ENCODE results near the gene DDX49.
A peak's percentile ranks its signal among the peaks of the same experiment; 100 is the strongest.

The DDX49 gene

GRCh38 chr19:18878058-18878797, 41.3 kb upstream of the DDX49 start:
- CTCF ChIA-PET, result interaction anchor here (1.8 kb wide), 1 partner anchor 12 kb away, joined by 5 read pairs; no protein-coding TSS in a partner anchor
- TF ChIP-seq SP1 (IDR thresholded peaks at IDR 0.05), result no peak
- no peak for TF ChIP-seq HDGF (IDR thresholded peaks at IDR 0.05; ENCODE audit: borderline replicate concordance)
- TF ChIP-seq BHLHE40 (IDR thresholded peaks at IDR 0.05; ENCODE audit: borderline replicate concordance), result no peak
- TF ChIP-seq CTBP1 (IDR thresholded peaks at IDR 0.05; ENCODE audit: borderline replicate concordance), result no peak
- TF ChIP-seq ARNT (IDR thresholded peaks at IDR 0.05), result no peak
- TF ChIP-seq FOXM1 (IDR thresholded peaks at IDR 0.05; ENCODE audit: borderline replicate concordance), result no peak
- TF ChIP-seq NFRKB (IDR thresholded peaks at IDR 0.05), result no peak
- TF ChIP-seq FOXA1 (IDR thresholded peaks at IDR 0.05), result no peak
- no peak for TF ChIP-seq LEF1 (IDR thresholded peaks at IDR 0.05; ENCODE audit: borderline replicate concordance)
- no peak for TF ChIP-seq L3MBTL2 (conservative IDR thresholded peaks at IDR 0.05)
- no peak for TF ChIP-seq ELF4 (IDR thresholded peaks at IDR 0.05)
- no peak for TF ChIP-seq PKNOX1 (IDR thresholded peaks at IDR 0.05)
- TF ChIP-seq SUZ12 (IDR thresholded peaks at IDR 0.05), result no peak
- TF ChIP-seq TARDBP (IDR thresholded peaks at IDR 0.05), result no peak
- no peak for DNase-seq (ENCODE audit: extremely low spot score)
- POLR2A ChIA-PET, result no interaction called here

- POLR2A ChIA-PET, result no interaction called here
- CTCF ChIA-PET, result no interaction called here
- no peak for DNase-seq (ENCODE audit: extremely low spot score)
- TF ChIP-seq FOXK2 (IDR thresholded peaks at IDR 0.05) (no peak), NFRKB (IDR thresholded peaks at IDR 0.05) (no peak), ELF4 (IDR thresholded peaks at IDR 0.05) (no peak), SUZ12 (IDR thresholded peaks at IDR 0.05) (no peak), CTBP1 (IDR thresholded peaks at IDR 0.05; ENCODE audit: borderline replicate concordance) (no peak), ZNF384 (IDR thresholded peaks at IDR 0.05) (no peak), L3MBTL2 (conservative IDR thresholded peaks at IDR 0.05) (no peak), HDGF (IDR thresholded peaks at IDR 0.05; ENCODE audit: borderline replicate concordance) (no peak), TARDBP (IDR thresholded peaks at IDR 0.05) (no peak), ARNT (IDR thresholded peaks at IDR 0.05) (no peak), FOXM1 (IDR thresholded peaks at IDR 0.05; ENCODE audit: borderline replicate concordance) (no peak), FOXA1 (IDR thresholded peaks at IDR 0.05) (no peak), BHLHE40 (IDR thresholded peaks at IDR 0.05; ENCODE audit: borderline replicate concordance) (no peak), LEF1 (IDR thresholded peaks at IDR 0.05; ENCODE audit: borderline replicate concordance) (no peak)
Measured at GRCh38 chr19:18878858-18879578, 40.5 kb upstream of the DDX49 start.

GRCh38 chr19:18879579-18880373, 39.7 kb upstream of the DDX49 start:
- ChIA-PET POLR2A (interaction anchor here (0.9 to 1.1 kb wide), 2 partner anchors 8 to 15 kb away, joined by 3 to 6 read pairs; no protein-coding TSS in a partner anchor), CTCF (interaction anchor here (1.0 kb wide), 1 partner anchor 15 kb away, joined by 4 read pairs; no protein-coding TSS in a partner anchor)
- TF ChIP-seq SUZ12 (IDR thresholded peaks at IDR 0.05) (no peak), HDGF (IDR thresholded peaks at IDR 0.05; ENCODE audit: borderline replicate concordance) (no peak), ZNF384 (IDR thresholded peaks at IDR 0.05) (no peak), ARNT (IDR thresholded peaks at IDR 0.05) (no peak), FOXA1 (IDR thresholded peaks at IDR 0.05) (no peak), BHLHE40 (IDR thresholded peaks at IDR 0.05; ENCODE audit: borderline replicate concordance) (no peak), L3MBTL2 (conservative IDR thresholded peaks at IDR 0.05) (no peak), CTBP1 (IDR thresholded peaks at IDR 0.05; ENCODE audit: borderline replicate concordance) (no peak), PKNOX1 (IDR thresholded peaks at IDR 0.05) (no peak), ELF4 (IDR thresholded peaks at IDR 0.05) (no peak)
- peak; percentile 72 for DNase-seq (ENCODE audit: extremely low spot score)

- POLR2A ChIA-PET, result no interaction called here
- CTCF ChIA-PET, result no interaction called here
- no peak for DNase-seq (ENCODE audit: extremely low spot score)
- no peak for TF ChIP-seq HDGF (IDR thresholded peaks at IDR 0.05; ENCODE audit: borderline replicate concordance)
- no peak for TF ChIP-seq PKNOX1 (IDR thresholded peaks at IDR 0.05)
- no peak for TF ChIP-seq FOXM1 (IDR thresholded peaks at IDR 0.05; ENCODE audit: borderline replicate concordance)
- no peak for TF ChIP-seq FOXA1 (IDR thresholded peaks at IDR 0.05)
- TF ChIP-seq SUZ12 (IDR thresholded peaks at IDR 0.05), result no peak
- no peak for TF ChIP-seq BHLHE40 (IDR thresholded peaks at IDR 0.05; ENCODE audit: borderline replicate concordance)
- no peak for TF ChIP-seq ARNT (IDR thresholded peaks at IDR 0.05)
- no peak for TF ChIP-seq TARDBP (IDR thresholded peaks at IDR 0.05)
- no peak for TF ChIP-seq SP1 (IDR thresholded peaks at IDR 0.05)
- TF ChIP-seq FOXK2 (IDR thresholded peaks at IDR 0.05), result no peak
- TF ChIP-seq ZNF384 (IDR thresholded peaks at IDR 0.05), result no peak
- no peak for TF ChIP-seq ELF4 (IDR thresholded peaks at IDR 0.05)
- TF ChIP-seq L3MBTL2 (conservative IDR thresholded peaks at IDR 0.05), result no peak
- TF ChIP-seq NFRKB (IDR thresholded peaks at IDR 0.05), result no peak
- no peak for TF ChIP-seq CTBP1 (IDR thresholded peaks at IDR 0.05; ENCODE audit: borderline replicate concordance)
- no peak for TF ChIP-seq LEF1 (IDR thresholded peaks at IDR 0.05; ENCODE audit: borderline replicate concordance)
Measured at GRCh38 chr19:18881491-18881890, 38.0 kb upstream of the DDX49 start.

Measured in HEK293T (cell line).